GM12891 (cell line): Measurements from ENCODE around the gene ARFIP1.

ENCODE experiments used
- DNase-seq: peaks from one replicate; pipeline ENCODE4 v3.0.0; 2011; ENCODE audit warnings: low spot score; ENCODE audit not compliant: insufficient read length
- FAIRE-seq: peaks from 2 replicates; lab custom pipeline; 2011; peaks lifted over from hg19 to GRCh38; lab: Jason Lieb, UNC
- PAX5 ChIP-seq: IDR thresholded peaks from 2 replicates; pipeline ENCODE4 v1.6.1; 2011; ENCODE audit warnings: low read length, moderate library complexity, mild to moderate bottlenecking; ENCODE audit not compliant: insufficient read depth, severe bottlenecking
- POLR2A ChIP-seq: IDR thresholded peaks from 2 replicates; pipeline ENCODE4 v1.6.1; 2011; ENCODE audit warnings: low read depth, low read length, control low read depth
- POLR2AphosphoS5 ChIP-seq: IDR thresholded peaks from 2 replicates; pipeline ENCODE4 v1.6.1; 2011; ENCODE audit warnings: low read depth, low read length, control low read depth
- POU2F2 ChIP-seq: IDR thresholded peaks from 2 replicates; pipeline ENCODE4 v1.6.1; 2011; ENCODE audit warnings: low read depth, mild to moderate bottlenecking, control low read depth, low read length, moderate library complexity
- SPI1 ChIP-seq: IDR thresholded peaks from 2 replicates; pipeline ENCODE4 v1.6.1; 2011; ENCODE audit warnings: low read depth, low read length, control low read depth
- TAF1 ChIP-seq: IDR thresholded peaks from 2 replicates; pipeline ENCODE4 v1.6.1; 2011; ENCODE audit warnings: low read depth, low read length, control low read depth

Gene ARFIP1

DNA sequence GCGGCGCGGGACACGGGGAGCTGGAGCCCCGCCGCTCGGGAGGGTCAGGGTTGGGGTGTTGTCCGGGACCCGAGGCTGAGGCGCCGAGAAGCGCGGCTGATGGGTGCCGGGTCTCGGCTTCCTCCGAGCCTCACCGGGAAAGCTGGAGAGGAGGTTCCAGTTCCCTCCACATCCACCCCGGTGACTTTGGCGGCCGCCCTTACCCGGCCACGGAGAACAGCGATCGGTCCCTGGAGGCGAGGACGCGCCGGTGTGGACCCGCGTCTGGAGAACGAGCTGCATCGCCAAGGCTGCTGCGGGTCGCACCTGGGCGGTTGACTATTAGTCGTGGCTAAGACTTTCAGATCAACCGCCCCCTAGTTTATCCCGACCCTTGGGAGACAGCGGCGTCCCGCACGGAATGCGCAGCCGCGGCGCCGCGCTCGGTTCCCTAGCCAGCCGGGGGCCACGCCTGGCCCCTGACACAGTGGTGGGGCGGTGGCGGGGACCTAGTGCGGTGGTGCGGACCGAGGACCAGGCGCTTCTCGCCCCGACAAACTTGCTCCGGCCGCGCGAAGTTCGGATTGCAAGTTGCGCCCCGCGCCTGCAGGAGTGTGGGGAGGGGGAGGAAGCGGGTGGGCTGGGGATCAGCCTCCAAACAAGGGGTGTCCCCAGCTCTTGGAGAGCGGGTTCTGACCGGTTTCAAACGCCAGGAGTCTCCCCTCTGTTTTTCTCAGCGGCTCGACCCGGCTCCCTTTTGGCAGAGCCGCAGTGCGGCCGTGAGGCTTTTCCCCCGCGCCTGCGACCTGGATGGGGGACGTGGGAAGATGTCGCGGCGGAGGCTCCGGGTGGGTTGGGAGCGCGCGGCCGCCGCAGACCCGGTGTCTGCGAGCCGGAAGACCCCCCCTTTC, 156.9 kb downstream of the ARFIP1 start:
- TF ChIP-seq POU2F2 (no peak), POLR2AphosphoS5 (no peak), PAX5 (no peak), SPI1 (no peak), TAF1 (no peak), POLR2A (no peak)
- peak; percentile 39 for DNase-seq
- no peak for FAIRE-seq

DNA sequence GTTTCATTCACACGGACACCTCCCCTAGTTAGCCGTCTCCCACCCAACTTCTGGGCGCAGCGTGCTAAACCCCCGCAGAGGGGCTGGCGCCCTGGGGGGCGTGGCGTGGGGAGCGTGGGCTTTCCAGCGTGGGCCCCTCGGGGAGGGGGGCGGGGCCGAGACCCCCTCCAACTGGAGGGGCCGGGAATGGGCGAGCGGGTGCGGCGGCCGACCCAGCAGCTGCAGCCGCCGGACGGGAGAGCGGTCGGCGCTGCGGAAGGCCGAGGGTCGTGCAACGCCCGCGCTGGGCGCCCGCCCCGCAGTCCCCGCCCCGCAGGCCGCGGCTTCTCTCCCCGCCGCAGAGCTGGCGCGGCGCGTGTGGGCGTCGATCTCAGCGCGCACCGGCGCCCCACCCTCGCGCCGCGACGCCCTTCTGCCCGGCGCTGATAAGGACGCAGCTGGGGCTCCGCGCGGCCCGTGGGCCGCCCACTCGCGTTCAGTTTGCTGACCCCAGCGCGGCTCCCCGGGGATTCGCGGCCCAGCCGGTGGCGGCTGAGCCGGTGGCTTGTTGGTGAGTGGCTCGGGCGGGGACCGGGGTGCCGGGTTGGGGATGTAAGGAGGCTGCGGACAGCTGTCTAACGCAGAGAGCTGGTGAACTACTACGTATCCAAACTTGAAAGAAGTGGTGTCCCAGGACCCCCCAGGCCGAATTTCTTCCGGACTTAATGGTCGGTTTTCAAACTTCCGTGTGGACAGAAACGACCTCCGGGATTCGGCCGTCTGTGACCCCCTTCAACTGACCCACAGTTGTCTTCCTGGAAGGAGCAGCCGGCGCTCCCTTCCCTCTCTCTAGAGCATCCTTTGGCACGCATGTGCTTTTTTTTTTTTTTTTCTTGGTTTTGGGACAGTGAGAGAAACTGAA, 157.8 kb downstream of the ARFIP1 start:
- TF ChIP-seq PAX5 (no peak), POU2F2 (no peak), POLR2AphosphoS5 (no peak), SPI1 (no peak), POLR2A (no peak), TAF1 (no peak)
- DNase-seq (peak; percentile 34), FAIRE-seq (peak; percentile 40)

DNA sequence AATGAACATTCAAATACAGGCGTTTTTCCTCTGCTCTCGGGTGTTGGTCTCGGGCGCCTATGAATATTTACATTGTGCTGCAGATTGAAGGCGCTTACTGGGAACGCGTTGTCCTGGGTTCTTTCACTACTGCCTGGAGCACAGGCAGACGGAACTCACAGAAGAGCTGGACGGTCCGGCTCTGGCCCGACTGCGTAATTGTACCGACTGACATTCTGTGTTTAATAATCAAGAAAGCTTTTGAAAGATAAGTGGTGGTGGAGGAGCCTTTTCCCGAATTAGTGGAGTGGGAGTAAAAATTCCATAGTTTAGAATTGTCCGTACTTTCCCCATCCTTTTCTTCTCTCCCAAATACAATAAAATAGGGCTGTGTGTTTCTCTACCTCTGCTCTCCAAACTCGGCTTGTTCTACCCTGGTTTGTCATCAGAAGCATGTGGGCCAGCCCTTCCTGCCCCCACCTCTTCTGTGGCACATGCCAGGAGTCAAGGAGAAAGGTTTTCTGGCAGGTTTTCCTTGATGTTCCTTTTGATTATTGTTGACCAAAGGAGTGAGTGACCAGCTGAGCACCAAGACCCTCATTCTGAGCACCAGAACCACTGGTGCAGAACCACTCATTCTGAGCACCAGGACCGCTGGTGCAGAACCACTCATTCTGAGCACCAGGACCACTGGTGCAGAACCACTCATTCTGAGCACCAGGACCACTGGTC, 158.6 kb downstream of the ARFIP1 start:
- TF ChIP-seq TAF1 (no peak), PAX5 (no peak), POLR2AphosphoS5 (no peak), SPI1 (no peak), POLR2A (no peak), POU2F2 (no peak)
- DNase-seq (no peak), FAIRE-seq (no peak)

DNA sequence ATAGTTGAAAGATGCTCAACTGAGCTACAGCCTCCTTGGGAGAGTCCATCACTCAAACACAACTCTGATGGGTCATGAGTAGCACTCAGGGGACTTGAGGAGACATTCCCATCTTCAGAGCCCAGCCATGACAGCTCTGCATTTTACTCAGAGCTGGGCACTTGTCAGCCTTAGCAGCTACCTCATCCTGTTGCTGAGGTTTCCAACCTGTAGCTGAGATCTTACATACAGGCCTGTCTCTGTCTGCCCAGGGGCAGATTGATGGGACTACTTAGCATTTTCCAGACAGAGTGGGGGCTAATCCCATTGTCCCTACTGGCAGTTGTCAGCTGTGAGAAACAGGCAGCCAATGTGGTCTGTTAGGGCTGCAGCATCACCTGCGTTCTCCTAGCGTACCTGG, 159.9 kb downstream of the ARFIP1 start:
- no peak for TF ChIP-seq POLR2A
- TF ChIP-seq TAF1 = no peak
- no peak for TF ChIP-seq POU2F2
- TF ChIP-seq SPI1 = no peak
- no peak for TF ChIP-seq POLR2AphosphoS5
- TF ChIP-seq PAX5 = no peak
- FAIRE-seq (no peak), DNase-seq (no peak)

DNA sequence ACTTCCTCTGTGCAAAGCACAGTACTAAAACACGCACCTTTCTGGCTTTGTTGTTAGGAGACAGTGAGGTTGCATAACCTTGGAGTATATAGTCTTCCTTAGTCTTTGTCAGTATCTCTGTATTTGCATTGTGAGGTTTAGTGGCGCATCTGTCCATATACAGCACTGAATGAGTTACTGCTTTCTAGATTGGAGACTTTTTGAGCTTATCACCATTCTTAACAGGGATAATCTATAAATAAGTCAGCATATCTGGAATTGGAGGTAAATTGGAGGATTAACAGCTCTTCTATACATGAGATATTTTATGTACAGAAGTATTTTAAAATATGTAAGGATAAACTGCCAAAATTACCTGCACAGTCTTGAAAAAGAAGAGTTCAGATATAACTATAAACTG, 160.7 kb downstream of the ARFIP1 start:
- no peak for FAIRE-seq
- DNase-seq = no peak
- TF ChIP-seq TAF1 (no peak), POLR2A (no peak), POU2F2 (no peak), PAX5 (no peak), POLR2AphosphoS5 (no peak), SPI1 (no peak)

DNA sequence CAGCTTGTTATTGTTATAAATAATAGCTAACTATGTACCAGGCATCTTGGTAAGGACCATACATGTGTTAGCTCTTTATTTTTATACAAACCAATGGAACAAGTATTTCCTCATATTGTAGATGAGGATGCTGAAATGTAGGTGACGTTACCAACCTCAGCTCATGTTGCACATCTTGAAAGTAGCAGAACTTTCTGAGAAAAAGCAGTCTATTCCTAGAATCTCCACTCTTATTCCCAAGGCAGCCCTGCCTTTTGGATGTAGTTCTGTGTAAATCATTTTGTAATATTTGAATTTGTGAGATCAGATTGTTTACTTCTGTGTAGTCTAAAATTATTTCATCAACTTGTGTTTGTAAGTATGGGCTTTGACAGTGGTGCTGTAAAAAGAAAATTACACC, 161.7 kb downstream of the ARFIP1 start:
- FAIRE-seq = no peak
- DNase-seq = no peak
- TF ChIP-seq SPI1 = no peak
- TF ChIP-seq TAF1 = no peak
- TF ChIP-seq POU2F2 = no peak
- no peak for TF ChIP-seq POLR2A
- no peak for TF ChIP-seq PAX5
- no peak for TF ChIP-seq POLR2AphosphoS5

DNA sequence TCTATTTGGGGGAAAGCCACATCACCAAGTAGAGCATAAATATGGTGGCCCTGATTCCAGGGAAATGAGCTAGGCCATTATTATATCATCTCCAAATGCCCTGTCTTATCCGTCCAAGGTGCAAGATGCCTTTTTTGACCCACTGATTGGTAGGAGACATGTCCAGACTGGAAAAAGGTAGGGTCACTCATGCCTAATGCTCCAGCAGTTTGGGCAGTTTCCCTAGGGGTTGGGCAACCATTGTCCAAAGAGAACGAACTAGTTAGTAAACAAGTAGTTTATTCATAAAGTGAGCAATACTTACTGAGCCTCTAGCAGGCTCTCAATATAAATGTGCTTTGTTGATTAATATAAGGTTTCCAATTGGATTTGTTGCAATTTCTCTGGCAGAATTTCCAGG, 162.6 kb downstream of the ARFIP1 start:
- DNase-seq (no peak), FAIRE-seq (no peak)
- TF ChIP-seq PAX5 (no peak), SPI1 (no peak), POLR2AphosphoS5 (no peak), POU2F2 (no peak), POLR2A (no peak), TAF1 (no peak)

DNA sequence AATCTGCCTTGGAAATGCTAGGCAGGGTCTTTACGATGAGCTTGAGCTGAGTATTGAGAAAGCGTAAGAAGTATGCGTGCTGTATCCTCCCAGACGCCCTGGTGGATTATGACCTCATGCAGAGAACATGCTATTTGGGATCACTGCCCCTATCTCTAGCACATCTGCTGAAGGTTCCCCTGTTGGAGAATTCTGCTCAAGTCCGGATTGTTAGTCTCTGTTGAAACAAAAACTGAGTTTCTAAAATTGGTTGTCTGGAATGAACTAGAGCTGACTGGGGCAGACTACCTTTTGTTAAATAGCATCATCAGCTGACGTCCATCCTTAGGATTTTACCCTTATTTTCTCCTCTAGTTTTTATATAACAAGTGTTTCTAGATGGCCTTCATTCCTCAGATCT, 163.9 kb downstream of the ARFIP1 start:
- TF ChIP-seq POLR2AphosphoS5 (no peak), PAX5 (no peak), POLR2A (no peak), POU2F2 (no peak)
- FAIRE-seq (no peak), DNase-seq (no peak)

DNA sequence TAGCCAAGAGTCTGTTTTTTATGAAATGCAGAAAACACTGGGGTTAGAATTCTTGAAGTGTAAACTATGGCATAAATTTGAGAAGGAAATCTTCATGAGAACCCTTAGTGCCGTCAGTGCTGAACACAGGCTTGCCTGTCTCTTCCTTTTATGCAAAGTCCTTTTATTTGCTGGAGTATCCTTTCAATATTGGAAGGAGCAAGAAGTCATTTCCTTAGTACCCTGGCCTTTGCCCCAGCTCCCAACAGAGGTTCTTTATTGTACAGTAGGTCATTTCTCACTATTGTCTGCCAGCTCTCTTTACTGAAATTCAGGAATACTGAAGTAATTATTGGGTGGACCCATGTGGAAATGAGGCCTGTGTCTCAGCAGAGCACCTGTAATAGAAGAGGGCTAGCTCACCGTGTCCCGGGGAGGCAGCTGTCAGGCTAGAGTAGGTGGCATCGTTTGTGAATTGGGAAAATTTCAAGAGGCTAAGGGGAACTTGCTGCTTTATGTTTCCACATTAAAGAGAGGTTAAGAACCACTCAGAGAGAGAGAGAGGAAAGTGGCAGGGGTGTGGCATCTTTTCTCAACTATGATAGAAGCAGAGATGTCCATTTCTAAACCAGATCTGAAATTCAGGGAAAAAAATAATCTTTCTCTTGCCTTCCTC, 165.0 kb downstream of the ARFIP1 start:
- TF ChIP-seq TAF1 (no peak), SPI1 (no peak), PAX5 (no peak), POLR2A (no peak), POLR2AphosphoS5 (no peak), POU2F2 (no peak)
- FAIRE-seq (no peak), DNase-seq (no peak)
